HG02610 (cell line): ENCODE measurements around the gene LAMA5.
A peak's percentile ranks its signal among the peaks of the same experiment; 100 is the strongest.
"Not testable (repeated sequence)": the region's sequence is repeated elsewhere in the genome, so short reads cannot be mapped to it uniquely, and the experiment has no call there.

Experiments
- ATAC-seq: cut with Tn5 transposase; IDR thresholded peaks from one replicate; pipeline ENCODE4 v1.9.1; 2021; ENCODE audit warnings: mild to moderate bottlenecking, moderate library complexity; ENCODE audit not compliant: unreplicated experiment

LAMA5 gene

GRCh38 chr20:62388839-62389600 is 21.9 kb upstream of the LAMA5 start:
- no peak for ATAC-seq

- no peak for ATAC-seq
Measured at GRCh38 chr20:62387933-62388635, 21.0 kb upstream of the LAMA5 start.

GRCh38 chr20:62387219-62387913 is 20.3 kb upstream of the LAMA5 start:
- no peak for ATAC-seq

- ATAC-seq = peak; percentile 67
Measured at GRCh38 chr20:62386383-62387218, 19.5 kb upstream of the LAMA5 start, which contains the start of gene RPS21. Gene RPS21 (plus strand): TSS chr20:62387103. CDS start chr20:62387339, 236 bp downstream.

- peak; percentile 66 for ATAC-seq
Measured at GRCh38 chr20:62382306-62383198, 15.4 kb upstream of the LAMA5 start.

- ATAC-seq = no peak
Measured at GRCh38 chr20:62381842-62382241, 14.7 kb upstream of the LAMA5 start.

DNA sequence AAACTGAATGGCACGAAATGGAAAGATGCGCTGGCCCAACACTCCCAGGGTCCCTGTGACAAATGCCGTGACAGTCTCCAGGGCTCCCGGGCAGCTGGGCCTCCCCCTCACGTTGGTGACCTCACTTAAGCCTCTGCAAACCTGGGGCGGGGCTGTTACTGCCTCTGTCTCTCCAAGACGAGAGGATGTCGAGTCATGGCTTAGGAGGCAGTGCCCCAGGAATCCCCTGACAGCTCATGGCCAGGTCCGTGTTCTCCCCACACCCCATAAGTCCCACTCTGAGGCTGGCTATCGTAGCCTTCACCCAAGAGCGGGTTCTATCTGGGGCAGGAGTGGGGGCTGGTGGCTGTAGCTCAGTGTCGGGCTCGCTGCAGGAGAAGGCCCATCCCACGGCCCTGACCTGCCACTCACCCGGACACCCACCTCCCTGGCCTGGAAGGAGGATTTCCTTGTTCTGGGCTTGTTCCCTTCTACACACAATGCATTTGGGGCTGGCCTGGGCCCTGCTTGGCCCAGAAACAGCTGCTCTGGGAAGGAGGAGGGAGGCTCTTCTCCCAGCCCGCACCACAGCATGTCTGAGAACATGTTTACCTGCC is 14.2 kb upstream of the LAMA5 start:
- ATAC-seq = no peak

DNA sequence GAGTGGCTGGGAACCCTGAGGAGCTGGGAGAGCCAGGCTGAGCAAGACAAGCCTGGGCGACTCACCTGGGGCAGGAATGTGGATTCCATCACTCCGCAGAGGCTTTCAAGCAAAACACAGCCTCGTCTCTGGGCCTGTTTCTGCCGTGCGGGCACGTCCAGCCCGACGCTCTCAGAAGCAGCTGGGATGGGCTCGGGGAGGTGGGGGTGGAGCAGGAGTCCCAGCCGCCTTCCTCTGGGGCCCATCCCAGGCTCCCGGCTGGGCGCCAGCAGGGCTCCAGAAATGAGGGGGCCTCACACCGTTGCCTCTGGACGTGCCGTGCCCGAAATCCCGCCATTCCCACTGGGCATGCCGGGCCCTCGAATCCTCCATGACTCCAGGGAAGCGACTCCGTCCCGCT is 11.1 kb upstream of the LAMA5 start:
- no peak for ATAC-seq

DNA sequence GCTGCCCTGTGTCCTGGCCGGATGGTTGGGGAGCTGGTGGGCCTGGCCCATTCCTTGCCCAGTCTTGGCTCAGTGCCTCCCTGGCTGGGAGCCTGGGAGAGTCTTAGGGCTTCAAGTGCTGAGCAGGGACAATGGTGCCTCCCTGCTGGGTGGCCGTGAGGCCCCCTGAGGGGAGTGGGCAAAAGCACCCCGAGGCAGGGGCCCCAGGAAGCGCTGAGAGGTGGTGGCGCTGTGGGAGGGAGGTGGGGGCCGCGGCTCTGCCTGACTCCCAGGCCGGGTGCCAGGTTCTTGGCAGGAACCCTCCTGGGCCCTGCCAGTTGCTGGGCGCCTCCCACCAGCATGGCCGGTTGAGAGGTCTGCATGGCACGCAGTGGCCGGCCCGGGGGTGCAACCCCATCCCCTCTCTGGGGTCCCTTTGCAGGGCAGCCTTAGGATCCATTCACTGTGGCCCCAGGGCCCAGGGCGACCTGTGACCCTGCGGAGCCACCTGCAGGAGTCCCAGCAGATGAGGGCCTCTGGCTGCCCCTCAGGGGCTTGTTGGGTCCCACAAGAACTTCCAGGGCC is 10.6 kb upstream of the LAMA5 start:
- no peak for ATAC-seq

DNA sequence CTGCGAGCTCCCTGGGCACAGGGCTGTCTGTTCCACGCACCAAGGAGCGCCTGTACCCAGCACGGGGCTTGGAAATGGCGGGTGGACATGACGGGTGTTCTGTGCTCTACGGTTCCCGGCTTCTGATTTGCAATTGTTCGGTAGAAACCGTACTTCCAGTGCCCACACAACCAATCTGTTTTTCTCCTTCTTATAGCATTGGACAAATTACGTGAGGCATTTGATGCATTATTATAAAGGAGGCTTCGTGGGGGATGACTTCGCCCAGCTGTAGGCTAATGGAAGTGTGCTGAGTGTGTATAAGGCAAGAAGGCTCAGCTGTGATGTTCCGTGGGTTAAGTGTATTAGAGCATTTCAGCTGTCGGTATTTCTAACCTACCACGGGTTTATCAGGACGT is 10.0 kb upstream of the LAMA5 start:
- no peak for ATAC-seq

- no peak for ATAC-seq
Measured at GRCh38 chr20:62376112-62377063, 9.3 kb upstream of the LAMA5 start.

DNA sequence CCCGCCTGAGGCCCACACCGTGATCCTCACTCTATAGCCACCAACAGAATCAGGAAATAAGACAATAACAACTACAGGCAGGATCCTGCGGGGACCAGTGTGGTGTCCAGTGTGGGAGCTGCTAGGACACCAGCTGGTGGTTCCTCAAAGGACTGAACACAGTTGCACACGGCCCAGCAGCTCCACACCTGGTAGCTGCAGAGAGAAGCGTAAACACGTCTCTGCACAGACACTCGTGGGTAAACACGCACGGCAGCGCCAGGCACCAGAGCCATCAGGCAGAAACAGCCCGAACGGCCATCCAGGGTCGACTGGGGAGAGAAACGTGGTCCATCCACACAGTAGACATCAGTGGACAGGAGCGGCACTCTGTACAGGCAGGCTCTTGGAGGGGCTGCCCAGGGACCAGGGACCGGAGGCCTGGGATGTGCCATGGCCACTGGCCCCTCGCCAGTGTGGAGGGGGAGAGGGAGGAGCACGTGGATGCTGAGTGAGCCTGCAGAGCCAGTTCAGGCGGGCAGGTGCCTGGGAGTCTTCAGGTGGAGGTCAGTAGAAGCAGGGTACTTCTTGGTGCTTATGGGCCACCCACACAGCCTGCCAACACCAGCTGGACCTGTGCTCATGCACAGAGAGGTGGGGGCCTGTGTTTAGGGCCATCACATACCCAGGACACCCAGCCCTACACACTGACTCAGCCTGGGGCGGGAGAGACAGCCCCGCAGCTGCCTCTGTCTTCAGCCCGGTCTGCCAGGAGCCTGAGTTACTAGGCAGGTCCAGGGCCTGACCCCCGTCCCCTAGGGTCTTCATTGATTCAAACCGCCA is 7.4 kb upstream of the LAMA5 start:
- ATAC-seq = no peak

DNA sequence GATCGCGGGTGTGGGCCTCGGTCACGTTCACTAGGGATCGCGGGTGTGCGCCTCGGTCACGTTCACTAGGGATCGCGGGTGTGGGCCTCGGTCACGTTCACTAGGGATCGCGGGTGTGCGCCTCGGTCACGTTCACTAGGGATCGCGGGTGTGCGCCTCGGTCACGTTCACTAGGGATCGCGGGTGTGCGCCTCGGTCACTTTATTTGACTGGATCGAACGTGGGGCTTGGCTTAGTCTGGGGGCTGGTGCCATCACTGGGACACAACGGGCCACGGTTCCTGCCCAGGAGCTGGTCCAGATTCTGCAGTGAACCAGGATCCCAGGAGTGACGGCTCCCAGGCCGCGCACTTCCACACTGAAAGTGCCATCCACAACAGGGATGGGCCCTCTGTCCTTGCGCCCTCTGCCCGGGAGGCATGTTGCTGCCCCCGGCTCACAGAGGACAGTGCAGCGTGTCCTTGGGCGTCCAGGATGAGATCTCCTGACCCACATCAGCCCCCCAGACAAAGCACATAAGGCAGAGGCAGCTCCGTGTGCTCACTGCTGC is 6.6 kb upstream of the LAMA5 start:
- not testable (repeated sequence) for ATAC-seq

- no peak for ATAC-seq
Measured at GRCh38 chr20:62372042-62372993, 5.2 kb upstream of the LAMA5 start.

GRCh38 chr20:62371588-62372041 is 4.5 kb upstream of the LAMA5 start:
- ATAC-seq = no peak
